ENCODE measurements around the gene SOX10. TPM values are rescaled to one million over a fixed set of nuclear protein-coding genes. Genes with fewer than 3 reads are reported as not detected.

SOX10 gene
- total RNA-seq, 1 experiment from 2014 or later: 2.7 TPM

DNA sequence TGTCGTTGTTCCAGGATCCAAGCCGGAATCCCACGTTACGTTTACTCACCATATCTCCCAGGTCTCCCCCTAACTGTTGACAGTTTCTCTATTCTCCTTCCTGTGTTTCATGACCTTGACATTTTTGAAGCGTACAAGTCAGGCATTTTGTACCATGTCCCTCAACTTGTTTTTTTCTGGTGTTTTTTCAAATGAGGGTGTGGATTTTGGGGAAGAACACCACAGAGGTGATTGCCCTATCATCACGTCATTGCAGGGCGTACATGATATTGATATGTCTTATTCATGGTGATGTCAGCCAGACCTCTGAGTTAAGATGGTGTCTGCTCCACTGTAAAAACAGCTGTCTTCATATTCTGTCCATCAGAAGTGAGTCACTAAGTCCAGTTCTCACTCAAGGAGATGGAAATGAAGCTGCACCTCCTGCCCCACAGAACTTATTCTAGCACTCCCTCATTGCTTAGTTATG lies 28.3 kb upstream of the SOX10 start:
- Mint-ChIP-seq H3K36me3 (no peaks in the 10 kb centered on the region), H3K27ac (no peak overlapping the region), H3K27me3 (ENCODE audit: low read depth) (peaks cover 10% of the 10 kb centered on the region), H3K9me3 (no peaks in the 10 kb centered on the region), H3K4me3 (no peak overlapping the region), H3K4me1 (no peaks in the 10 kb centered on the region)
- DNase-seq (ENCODE audit: low spot score) (no peak), ATAC-seq (no peak)
- TF ChIP-seq IRF2 (CRISPR knock-in tag; IDR thresholded peaks at IDR 0.05; ENCODE audit: borderline replicate concordance, low read depth): no peak
- TF ChIP-seq, protein P1, sequence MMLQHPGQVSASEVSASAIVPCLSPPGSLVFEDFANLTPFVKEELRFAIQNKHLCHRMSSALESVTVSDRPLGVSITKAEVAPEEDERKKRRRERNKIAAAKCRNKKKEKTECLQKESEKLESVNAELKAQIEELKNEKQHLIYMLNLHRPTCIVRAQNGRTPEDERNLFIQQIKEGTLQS (CRISPR knock-in tag; conservative IDR thresholded peaks at IDR 0.05): no peak
- TF ChIP-seq ZNF317 (CRISPR knock-in tag; IDR thresholded peaks at IDR 0.05; ENCODE audit: borderline replicate concordance, low read depth): no peak
- TF ChIP-seq TP53 (CRISPR knock-in tag; IDR thresholded peaks at IDR 0.05): no peak
- TF ChIP-seq ZNF138 (CRISPR knock-in tag; conservative IDR thresholded peaks at IDR 0.05): no peak
- TF ChIP-seq, protein P2, sequence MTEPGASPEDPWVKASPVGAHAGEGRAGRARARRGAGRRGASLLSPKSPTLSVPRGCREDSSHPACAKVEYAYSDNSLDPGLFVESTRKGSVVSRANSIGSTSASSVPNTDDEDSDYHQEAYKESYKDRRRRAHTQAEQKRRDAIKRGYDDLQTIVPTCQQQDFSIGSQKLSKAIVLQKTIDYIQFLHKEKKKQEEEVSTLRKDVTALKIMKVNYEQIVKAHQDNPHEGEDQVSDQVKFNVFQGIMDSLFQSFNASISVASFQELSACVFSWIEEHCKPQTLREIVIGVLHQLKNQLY (CRISPR knock-in tag; IDR thresholded peaks at IDR 0.05): no peak
- TF ChIP-seq, protein P3, sequence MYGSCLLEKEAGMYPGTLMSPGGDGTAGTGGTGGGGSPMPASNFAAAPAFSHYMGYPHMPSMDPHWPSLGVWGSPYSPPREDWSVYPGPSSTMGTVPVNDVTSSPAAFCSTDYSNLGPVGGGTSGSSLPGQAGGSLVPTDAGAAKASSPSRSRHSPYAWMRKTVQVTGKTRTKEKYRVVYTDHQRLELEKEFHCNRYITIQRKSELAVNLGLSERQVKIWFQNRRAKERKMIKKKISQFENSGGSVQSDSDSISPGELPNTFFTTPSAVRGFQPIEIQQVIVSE (CRISPR knock-in tag; IDR thresholded peaks at IDR 0.05; ENCODE audit: borderline replicate concordance): no peak
- TF ChIP-seq CREB1 (CRISPR knock-in tag; IDR thresholded peaks at IDR 0.05): no peak
- no peak for TF ChIP-seq CBFB (CRISPR knock-in tag; IDR thresholded peaks at IDR 0.05; ENCODE audit: low read depth)
- no peak for TF ChIP-seq GRHL2 (CRISPR knock-in tag; IDR thresholded peaks at IDR 0.05; ENCODE audit: insufficient replicate concordance, severe bottlenecking)
- TF ChIP-seq NFYB (CRISPR knock-in tag; conservative IDR thresholded peaks at IDR 0.05; ENCODE audit: low read depth): no peak
- TF ChIP-seq ZNF671 (CRISPR knock-in tag; IDR thresholded peaks at IDR 0.05): no peak
- no peak for TF ChIP-seq NFE2L1 (CRISPR knock-in tag; IDR thresholded peaks at IDR 0.05)
- TF ChIP-seq, protein P4, sequence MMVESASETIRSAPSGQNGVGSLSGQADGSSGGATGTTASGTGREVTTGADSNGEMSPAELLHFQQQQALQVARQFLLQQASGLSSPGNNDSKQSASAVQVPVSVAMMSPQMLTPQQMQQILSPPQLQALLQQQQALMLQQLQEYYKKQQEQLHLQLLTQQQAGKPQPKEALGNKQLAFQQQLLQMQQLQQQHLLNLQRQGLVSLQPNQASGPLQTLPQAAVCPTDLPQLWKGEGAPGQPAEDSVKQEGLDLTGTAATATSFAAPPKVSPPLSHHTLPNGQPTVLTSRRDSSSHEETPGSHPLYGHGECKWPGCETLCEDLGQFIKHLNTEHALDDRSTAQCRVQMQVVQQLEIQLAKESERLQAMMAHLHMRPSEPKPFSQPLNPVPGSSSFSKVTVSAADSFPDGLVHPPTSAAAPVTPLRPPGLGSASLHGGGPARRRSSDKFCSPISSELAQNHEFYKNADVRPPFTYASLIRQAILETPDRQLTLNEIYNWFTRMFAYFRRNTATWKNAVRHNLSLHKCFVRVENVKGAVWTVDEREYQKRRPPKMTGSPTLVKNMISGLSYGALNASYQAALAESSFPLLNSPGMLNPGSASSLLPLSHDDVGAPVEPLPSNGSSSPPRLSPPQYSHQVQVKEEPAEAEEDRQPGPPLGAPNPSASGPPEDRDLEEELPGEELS (CRISPR knock-in tag; IDR thresholded peaks at IDR 0.05): no peak
- no peak for TF ChIP-seq ZNF263 (CRISPR knock-in tag; IDR thresholded peaks at IDR 0.05; ENCODE audit: low read depth)
- no peak for TF ChIP-seq JAZF1 (CRISPR knock-in tag; IDR thresholded peaks at IDR 0.05)
- TF ChIP-seq FOXJ3 (CRISPR knock-in tag; IDR thresholded peaks at IDR 0.05; ENCODE audit: borderline replicate concordance): no peak
- CTCF ChIA-PET: interaction anchor here (1.6 to 1.7 kb wide), 2 partner anchors 17 to 149 kb away, joined by 3 to 4 read pairs; no protein-coding TSS in a partner anchor
- POLR2A ChIA-PET: no interaction called here

DNA sequence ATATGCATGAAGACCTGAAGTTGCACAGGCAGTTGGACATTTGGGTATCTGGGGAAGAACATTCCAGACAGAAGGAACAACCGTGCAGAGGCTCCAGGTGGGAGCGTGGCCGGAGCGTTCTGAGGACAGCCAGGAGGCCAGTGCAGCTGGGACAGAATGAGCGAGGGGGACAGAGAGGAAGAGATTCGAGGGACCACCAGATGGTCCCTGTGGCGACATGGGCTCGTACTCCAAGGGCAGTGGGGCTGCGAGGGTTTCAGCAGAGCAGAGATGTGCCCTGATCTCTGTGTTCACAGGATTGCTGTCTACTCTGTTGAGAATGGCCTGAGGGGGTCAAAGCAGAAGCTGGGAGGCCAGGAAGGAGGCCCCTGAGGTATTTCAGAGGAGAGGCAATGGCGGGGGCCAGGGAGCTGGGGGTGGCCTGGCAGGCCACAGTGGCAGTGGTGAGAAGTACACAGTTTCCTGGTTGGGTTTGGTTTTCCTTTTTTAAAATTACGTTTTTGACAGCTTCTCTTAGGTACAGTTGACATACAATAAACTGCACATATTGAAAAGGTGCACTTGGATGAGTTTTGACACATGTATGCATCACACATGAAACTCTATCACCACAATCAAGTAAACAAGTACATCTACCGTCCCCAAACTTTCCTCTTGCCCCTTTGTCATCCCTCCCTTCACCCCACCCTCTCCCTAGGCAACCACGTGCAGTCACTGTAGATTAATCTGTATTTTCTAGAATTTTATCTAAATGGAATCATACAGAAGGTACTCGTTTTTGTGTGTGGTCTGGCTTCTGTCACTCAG lies 24.8 kb upstream of the SOX10 start:
- Mint-ChIP-seq H3K27me3 (ENCODE audit: low read depth) (peaks cover 8% of the 10 kb centered on the region), H3K4me1 (no peaks in the 10 kb centered on the region), H3K36me3 (no peaks in the 10 kb centered on the region), H3K27ac (no peak overlapping the region; the same call in 1 of the 2 replicates), H3K9me3 (no peaks in the 10 kb centered on the region), H3K4me3 (no peak overlapping the region)
- no peak for ATAC-seq
- CTCF ChIA-PET: interaction anchor here (1.6 kb wide), 1 partner anchor 43 kb away, joined by 4 read pairs; no protein-coding TSS in a partner anchor
- POLR2A ChIA-PET: no interaction called here
- no peak for DNase-seq (ENCODE audit: low spot score)
- no peak for TF ChIP-seq SOX15 (CRISPR knock-in tag; IDR thresholded peaks at IDR 0.05)
- no peak for TF ChIP-seq ETV6 (CRISPR knock-in tag; IDR thresholded peaks at IDR 0.05)
- no peak for TF ChIP-seq NFE2L1 (CRISPR knock-in tag; IDR thresholded peaks at IDR 0.05)
- no peak for TF ChIP-seq RORB (CRISPR knock-in tag; IDR thresholded peaks at IDR 0.05)
- no peak for TF ChIP-seq MXD4 (CRISPR knock-in tag; IDR thresholded peaks at IDR 0.05; ENCODE audit: borderline replicate concordance)
- TF ChIP-seq ZNF219 (CRISPR knock-in tag; IDR thresholded peaks at IDR 0.05; ENCODE audit: borderline replicate concordance): no peak
- no peak for TF ChIP-seq ZNF671 (CRISPR knock-in tag; IDR thresholded peaks at IDR 0.05)
- TF ChIP-seq OVOL2 (CRISPR knock-in tag; IDR thresholded peaks at IDR 0.05; ENCODE audit: borderline replicate concordance): no peak
- TF ChIP-seq, protein P5, sequence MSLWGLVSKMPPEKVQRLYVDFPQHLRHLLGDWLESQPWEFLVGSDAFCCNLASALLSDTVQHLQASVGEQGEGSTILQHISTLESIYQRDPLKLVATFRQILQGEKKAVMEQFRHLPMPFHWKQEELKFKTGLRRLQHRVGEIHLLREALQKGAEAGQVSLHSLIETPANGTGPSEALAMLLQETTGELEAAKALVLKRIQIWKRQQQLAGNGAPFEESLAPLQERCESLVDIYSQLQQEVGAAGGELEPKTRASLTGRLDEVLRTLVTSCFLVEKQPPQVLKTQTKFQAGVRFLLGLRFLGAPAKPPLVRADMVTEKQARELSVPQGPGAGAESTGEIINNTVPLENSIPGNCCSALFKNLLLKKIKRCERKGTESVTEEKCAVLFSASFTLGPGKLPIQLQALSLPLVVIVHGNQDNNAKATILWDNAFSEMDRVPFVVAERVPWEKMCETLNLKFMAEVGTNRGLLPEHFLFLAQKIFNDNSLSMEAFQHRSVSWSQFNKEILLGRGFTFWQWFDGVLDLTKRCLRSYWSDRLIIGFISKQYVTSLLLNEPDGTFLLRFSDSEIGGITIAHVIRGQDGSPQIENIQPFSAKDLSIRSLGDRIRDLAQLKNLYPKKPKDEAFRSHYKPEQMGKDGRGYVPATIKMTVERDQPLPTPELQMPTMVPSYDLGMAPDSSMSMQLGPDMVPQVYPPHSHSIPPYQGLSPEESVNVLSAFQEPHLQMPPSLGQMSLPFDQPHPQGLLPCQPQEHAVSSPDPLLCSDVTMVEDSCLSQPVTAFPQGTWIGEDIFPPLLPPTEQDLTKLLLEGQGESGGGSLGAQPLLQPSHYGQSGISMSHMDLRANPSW (CRISPR knock-in tag; conservative IDR thresholded peaks at IDR 0.05; ENCODE audit: low read depth): no peak

All from WTC11 (cell line).